NCI-H2227 treated with DMSO at 0.1 percent for 48 hours (cell line): ENCODE measurements around the gene COG1.

Experiments used
- DNase-seq: peaks from one replicate; lab custom pipeline; 2025; lab: John Stamatoyannopoulos, UW

COG1 gene

DNA sequence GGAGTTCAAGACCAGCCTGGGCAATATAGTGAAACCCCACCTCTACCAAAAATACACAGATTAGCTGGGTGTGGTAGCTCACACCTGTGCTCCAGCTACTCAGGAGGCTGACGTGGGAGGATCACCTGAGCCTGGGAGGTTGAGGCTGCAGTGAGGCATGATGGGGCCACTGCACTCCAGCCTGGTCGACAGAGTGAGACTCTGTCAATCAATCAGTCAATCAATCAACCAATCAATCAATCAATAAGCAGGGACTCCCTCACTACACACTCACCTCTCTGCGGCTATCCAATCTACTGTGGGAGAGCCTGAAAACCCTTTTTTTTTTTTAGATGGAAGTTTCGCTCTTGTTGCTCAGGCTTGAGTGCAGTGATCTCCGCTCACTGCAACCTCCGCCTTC lies 37.2 kb downstream of the COG1 start:
- no peak for DNase-seq

DNA sequence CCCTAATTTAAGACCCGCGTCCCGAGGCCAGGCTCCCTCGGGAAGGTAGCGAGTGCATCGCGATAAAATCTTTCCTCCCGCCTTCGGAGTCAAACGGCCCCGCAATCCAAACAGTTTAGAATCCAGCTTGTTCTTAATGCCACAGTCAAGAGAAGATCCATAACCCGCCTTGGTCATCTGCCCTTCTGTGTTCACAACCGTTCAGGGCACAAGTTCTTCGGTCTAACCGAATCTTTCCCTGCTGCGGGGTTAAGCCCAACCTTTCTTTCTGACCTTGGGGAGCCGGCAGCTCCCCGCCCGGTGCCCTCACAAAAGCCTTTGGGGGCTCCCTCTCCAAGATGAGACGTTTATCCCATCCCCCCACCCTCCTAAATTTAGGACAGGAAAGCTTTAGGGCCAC lies 38.5 kb downstream of the COG1 start:
- DNase-seq, result peak; percentile 27

DNA sequence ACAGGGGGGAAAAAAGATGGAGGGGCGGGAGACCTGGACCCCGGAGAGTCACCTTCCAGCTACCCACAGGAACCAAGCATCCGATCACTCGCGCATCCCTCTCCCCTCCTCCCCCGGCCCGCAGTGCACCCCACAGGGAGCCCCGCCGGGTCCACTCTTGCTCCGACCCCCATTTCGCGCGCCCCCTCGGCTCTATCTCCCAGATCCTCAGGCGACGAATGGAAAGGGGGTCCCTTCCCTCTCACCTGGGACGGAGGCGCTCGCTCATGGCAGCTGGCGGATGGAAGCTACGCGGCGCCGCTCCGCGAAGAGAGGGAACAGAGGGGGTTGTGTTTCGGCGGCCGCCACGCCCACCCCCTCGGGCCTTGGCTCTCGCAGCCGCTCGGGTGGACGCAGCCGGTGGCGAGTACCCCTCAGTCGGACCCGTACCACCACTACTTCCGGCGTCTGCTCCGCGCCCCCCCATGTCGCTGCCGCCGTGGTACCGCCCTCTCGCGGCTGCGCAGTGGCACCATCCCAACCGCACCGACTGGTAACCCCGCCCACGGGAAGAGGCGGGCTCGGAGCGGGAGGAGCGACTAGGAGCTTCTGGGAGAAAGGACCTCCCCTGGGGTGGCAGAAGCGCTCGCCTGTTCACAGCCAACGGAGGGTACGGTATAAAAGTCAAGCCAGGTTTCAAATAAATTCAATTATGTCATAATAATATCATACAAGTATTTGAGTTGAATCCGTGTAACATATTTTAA lies 39.2 kb downstream of the COG1 start:
- peak; percentile 95 for DNase-seq

DNA sequence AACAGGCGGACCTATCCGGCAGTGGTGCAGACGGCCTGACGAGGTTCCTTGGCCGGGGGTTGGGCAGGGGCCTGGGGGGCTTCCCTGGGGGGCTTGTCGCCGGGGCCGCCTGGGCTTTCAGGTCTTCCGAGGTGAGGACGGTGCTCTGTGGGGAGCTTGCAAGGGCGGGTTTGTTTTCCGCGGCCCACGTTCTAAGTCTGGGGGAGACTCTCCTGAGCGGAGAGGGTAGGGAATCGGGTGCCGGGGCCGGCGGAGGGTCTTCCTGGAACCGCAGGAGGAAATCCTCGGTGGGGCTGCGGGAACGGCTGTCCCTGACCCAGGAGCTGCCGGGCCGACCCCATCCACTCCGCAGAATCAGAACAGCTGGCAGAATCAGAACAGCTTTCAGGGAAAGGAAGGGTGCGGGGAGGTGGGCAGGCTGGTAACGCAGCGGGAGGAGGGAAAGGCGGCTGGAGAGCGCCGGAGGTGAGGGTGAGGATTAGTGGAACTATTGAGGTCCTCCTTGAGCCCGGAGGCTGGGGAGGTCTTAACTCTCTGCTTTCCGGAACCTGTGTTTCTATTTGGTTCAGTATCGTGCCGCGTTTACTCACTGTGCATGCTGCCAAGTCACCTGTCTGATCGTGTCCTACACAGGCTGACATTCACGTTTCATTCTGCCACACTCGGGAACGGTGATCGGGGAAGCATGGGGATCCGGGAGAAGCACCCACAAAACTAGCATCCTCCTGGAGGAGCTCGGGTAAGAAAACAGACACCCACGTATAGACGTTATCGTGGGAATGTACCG lies 39.9 kb downstream of the COG1 start:
- no peak for DNase-seq

DNA sequence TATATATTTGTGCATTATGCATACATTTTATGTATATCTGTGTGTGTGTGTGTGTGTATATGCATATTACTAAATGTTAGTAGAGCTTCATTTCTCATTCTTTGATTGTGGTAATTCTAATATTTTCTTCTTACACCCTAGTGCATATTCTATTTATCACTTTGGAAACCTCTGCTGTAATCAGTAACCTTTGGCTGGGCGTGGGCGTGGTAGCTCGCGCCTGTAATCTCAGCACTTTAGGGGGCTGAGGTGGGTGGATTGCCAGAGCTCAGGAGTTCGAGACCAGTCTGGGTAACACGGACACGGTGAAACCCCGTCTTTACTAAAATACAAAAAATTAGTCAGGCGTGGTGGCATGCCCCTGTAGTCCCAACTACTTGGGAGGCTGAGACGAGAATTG lies 41.9 kb downstream of the COG1 start:
- no peak for DNase-seq

DNA sequence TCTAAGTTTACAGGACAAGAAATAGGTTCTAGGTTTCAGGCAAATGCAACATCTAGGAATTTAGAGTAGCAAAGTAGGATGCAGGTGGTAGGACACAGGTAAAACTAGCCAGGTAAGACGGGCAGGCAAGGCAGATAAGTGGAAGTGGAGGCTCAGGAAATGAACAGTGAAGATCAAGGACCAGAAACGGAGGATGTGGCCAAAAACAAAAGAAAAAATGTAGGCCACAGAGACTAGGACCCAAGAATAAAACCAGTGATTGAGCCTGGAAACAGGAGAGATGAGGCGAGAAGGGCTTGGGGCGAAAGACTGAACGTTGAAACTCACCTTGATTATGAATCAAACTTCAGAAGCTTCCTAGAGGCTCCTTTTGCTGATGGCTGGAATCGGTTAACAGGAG lies 44.9 kb downstream of the COG1 start:
- no peak for DNase-seq

DNA sequence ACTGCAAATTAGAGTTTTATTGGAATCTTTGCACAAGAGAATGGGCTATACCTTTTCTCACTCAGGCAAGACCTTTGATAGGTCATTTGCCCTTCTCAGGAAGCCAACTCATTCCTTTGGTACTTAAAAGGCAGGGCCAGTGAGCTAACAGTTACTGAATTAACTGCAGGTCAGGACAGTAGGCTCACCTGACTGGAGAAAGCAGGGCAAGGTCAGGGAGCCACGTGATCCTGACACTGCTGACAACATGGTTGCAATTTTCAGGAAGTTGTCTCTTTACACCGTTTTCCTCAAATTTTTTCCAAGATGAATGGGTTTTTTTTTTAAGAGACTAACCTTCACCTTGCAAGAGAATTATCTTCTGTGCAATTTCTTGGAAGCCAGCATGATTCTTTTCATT lies 47.7 kb downstream of the COG1 start:
- no peak for DNase-seq

DNA sequence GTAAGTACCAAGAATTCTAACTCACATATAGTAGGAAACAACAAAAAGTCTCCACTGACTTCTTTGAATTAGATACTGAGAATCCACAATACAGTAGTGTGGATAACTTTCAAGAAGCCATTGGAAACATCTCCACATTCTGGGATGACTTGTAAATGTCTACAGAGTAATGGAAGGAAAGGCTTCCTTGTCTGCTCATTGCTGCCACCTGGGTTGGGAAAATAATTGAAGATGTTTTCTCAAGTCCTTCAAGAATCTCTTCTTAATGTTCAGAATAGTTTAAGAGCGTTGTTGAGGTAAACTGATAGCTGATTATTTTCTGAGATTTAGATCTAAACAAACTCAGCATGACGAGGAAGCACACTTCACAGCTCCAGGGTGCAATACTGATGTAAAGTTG lies 54.9 kb downstream of the COG1 start:
- no peak for DNase-seq

DNA sequence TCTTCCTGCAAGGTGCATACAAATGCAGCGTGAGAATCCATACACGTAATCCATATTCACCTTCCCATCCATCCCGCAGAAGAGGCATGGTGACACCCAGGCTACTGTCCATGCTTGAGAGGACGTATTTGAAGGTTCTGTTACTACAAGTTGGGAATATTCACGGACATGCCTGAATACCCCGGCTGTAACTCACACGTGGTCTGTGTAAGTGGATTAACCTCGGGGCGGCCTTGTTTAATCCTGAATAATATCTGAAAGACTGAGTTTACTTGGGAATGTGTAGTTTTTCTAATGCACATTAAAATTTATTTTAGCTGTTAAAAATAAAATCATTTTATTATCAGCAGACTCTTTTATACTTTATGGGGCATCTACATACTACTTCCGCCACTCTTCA lies 55.7 kb downstream of the COG1 start:
- no peak for DNase-seq

DNA sequence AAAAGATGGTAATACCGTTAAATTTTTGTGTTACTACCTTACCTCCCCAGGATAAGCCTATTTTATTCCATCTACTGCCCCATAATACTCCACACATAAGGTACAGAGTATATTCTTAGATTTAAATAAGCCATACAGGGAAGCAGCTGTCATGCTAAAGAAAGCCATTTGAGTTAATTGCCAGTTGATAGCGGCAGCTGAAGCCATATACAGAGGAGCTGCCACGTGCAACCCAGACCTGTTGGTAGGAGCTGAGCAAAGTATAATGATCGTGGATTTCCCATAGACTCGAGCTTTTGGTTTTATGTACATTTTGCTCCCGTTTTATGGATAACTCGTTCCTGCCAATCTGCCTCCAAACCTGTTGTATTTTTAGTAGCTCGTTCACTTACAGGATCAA lies 56.8 kb downstream of the COG1 start:
- peak; percentile 23 for DNase-seq

DNA sequence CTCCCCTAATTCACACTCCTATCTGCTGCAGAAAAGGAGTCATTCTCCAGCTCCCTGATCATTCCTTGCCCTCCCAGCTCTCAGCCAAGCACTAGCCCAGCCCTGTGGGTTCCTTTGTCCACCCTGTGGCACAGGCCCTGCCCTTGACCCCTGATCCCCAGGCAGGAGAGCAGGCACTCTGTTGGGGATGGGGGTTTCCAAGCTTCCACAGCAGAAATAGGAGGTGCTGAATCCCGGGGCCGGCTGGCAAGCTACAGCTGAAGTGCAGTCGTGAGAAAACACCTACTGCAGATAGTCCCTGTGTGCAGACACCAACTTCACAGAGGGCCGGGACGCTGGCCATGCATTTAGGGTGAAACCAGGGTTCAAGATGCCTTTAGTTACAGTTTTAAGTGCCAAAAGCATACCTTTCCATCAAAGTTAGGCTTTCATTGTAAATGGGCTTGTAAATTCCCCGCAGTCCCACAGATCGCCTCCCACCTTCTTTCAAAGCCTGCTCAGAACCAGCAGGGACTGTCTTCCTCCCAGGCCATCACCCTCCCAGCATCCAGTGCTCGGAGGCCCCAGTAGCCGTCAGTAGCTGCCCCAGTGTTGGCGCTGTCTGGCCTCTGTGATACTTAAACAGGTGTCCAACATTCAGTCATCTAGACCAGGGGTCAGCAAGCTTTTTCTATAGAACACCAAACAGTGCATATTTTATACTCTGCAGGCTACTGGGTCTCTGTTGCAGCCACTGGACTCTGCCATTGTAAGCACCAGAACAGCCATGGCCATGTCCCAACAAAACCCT lies 58.2 kb downstream of the COG1 start:
- no peak for DNase-seq

DNA sequence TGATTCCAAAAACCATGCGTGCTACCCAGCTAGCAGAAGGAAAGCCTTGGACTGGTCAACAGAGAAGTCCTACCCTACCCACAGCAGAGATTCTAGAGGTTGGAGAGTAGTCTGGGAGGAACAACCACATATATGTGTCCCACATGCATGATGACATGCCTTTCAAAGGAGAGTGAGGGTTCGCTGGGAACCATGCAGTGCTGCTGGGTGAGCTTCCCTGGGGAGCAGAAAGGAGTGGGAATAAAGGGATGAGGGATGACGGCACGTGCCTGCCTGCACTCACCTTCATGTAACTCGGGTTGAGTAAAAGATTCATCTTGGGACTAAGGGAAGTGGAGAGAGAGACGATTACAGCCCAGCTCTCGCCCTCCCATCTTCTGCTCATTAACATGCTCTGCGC lies 59.0 kb downstream of the COG1 start:
- DNase-seq, result no peak

DNA sequence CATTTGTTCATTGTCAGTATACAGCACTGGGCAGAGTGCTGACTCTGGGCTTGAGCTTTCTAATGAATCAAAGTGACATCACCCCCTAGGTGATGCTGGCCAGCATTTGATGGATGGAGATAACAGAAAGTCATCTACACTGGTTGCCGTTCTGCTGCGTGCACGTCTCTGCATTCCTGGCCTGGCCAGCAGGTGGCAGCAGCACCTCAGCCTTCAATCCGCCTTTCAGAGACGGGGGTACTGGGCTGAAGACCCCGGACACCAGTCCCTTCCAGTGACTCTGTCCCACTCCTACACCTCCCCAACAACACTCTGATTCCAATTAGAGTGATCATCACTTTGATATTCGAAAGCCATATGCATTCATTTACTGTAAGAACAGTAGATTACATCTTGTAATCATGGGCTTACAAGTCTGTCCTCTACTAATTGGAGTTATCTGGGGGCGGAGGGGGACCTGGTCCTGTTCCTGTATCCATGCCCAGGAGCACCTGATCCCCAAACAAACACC lies 62.9 kb downstream of the COG1 start:
- DNase-seq, result peak; percentile 58

DNA sequence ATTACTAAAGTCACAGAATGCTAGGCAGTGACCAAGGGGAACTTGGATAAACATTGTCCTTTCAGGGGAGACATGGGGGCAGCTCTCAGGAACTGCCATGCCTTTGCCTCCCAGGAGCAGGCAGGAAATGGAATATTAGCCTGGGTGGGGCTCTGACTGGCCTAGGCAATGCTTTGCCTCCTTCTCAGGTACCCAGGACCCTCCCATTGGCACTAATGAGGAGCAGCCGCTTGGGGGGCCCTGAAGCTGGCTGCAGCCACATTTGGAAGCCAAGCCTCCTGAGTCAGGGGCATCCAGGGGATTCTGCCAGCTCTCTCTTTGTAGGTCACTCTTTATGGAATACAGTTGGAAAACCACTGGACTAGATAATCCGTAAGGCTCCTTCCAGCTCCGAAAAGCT lies 63.4 kb downstream of the COG1 start:
- DNase-seq, result no peak

DNA sequence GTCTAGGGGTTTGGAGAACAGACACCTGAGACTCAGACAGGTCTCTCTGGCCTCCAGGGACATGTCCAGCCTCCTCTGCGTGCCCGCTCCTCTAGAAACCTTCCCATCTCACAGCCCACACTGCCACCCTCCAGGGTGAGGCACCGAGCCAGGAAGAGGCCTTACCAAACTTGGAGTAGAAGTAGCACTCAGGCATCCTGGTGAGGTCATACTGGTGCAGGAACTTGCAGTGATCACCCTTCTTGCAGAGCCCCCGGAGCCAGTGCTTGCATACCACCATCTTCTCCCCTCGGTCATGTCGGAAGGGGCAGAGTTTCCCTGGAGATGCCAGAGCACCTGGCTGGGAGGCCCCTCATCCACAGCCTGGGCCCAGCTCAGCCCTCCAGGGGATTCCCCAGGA lies 64.7 kb downstream of the COG1 start:
- no peak for DNase-seq
